ENCODE data around the gene GRK4.

GRCh38 chr4:2924765-2925301, 38.5 kb upstream of the GRK4 start:
- TF ChIP-seq, protein P1, sequence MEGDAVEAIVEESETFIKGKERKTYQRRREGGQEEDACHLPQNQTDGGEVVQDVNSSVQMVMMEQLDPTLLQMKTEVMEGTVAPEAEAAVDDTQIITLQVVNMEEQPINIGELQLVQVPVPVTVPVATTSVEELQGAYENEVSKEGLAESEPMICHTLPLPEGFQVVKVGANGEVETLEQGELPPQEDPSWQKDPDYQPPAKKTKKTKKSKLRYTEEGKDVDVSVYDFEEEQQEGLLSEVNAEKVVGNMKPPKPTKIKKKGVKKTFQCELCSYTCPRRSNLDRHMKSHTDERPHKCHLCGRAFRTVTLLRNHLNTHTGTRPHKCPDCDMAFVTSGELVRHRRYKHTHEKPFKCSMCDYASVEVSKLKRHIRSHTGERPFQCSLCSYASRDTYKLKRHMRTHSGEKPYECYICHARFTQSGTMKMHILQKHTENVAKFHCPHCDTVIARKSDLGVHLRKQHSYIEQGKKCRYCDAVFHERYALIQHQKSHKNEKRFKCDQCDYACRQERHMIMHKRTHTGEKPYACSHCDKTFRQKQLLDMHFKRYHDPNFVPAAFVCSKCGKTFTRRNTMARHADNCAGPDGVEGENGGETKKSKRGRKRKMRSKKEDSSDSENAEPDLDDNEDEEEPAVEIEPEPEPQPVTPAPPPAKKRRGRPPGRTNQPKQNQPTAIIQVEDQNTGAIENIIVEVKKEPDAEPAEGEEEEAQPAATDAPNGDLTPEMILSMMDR (IDR thresholded peaks at IDR 0.05): no peak
- no peak for TF ChIP-seq POLR2AphosphoS5 (IDR thresholded peaks at IDR 0.05)

Measured in upper lobe of left lung (tissue), 4 donors.